Activated CD8-positive, alpha-beta T cell treated with anti-CD3 and anti-CD28 coated beads for 36 hours (primary cell): ENCODE data around the gene TTC39A. TPM values are rescaled to one million over a fixed set of nuclear protein-coding genes. Genes with fewer than 3 reads are reported as not detected.

Experiments used
- ATAC-seq: fragments of 200-7000 bp; cut with Tn5 transposase; one replicate; pipeline ENCODE4 v1.10.0; 2021; ENCODE audit warnings: mild to moderate bottlenecking, moderate library complexity
- CTCF ChIA-PET: fragments of 350-600 bp; sonication (Branson Sonifier 250); formaldehyde crosslinking; loops from one replicate; lab custom pipeline; 2021; ENCODE audit warnings: antibody characterized with exemption; lab: Charles Lee
- POLR2A ChIA-PET: fragments of 350-600 bp; sonication (Branson Sonifier 250); formaldehyde crosslinking; loops from one replicate; lab custom pipeline; 2021; ENCODE audit warnings: antibody characterized with exemption; lab: Charles Lee
- DNase-seq: peaks from one replicate; pipeline ENCODE4 v3.0.0-alpha.2; 2020
- H3K27ac Mint-ChIP-seq: one replicate; pipeline ENCODE4 v1.8.0; 2021; ENCODE audit warnings: mild to moderate bottlenecking, mixed read lengths
- H3K27me3 Mint-ChIP-seq: one replicate; pipeline ENCODE4 v1.8.0; 2021; ENCODE audit warnings: mixed read lengths
- H3K36me3 Mint-ChIP-seq: one replicate; pipeline ENCODE4 v1.8.0; 2021; ENCODE audit warnings: low read depth, mixed read lengths
- H3K4me1 Mint-ChIP-seq: one replicate; pipeline ENCODE4 v1.8.0; 2021; ENCODE audit warnings: low read depth, mixed read lengths
- H3K4me3 Mint-ChIP-seq: one replicate; pipeline ENCODE4 v1.8.0; 2021; ENCODE audit warnings: mild to moderate bottlenecking, moderate library complexity, mixed read lengths
- H3K9me3 Mint-ChIP-seq: one replicate; pipeline ENCODE4 v1.8.0; 2021; ENCODE audit warnings: mixed read lengths
- intact Hi-C: fragments of 100-400 bp; cut with micrococcal nuclease; formaldehyde crosslinking; loops from one replicate; pipeline ENCODE4 v1.10.0; 2022
- total RNA-seq, 2 experiments: library from RNA; stranded (reverse); gene quantifications; one replicate each; pipeline ENCODE4 v1.2.3, GENCODE V29; 2021
- TF ChIP-seq, protein P1 (sequence below): fragments of 200-600 bp; IDR thresholded peaks from one replicate; pipeline ENCODE4 v1.8.0; 2022; ENCODE audit warnings: antibody characterized with exemption, mild to moderate bottlenecking

TTC39A gene
- total RNA-seq, 2 experiments from 2014 or later: 0.50 TPM; not detected in 1

- H3K4me1 Mint-ChIP-seq: peaks cover 46% of the 10 kb centered on the region
- no peak for DNase-seq
- no peaks in the 10 kb centered on the region for H3K27me3 Mint-ChIP-seq
- ChIA-PET POLR2A (interaction anchor here (1.1 to 1.5 kb wide), 2 partner anchors 10 to 23 kb away, joined by 3 to 6 read pairs; no protein-coding TSS in a partner anchor), CTCF (interaction anchor here (0.9 to 1.2 kb wide), 3 partner anchors 12 to 463 kb away, joined by 3 read pairs; no protein-coding TSS in a partner anchor)
- H3K27ac Mint-ChIP-seq: no peak overlapping the region
- no peaks in the 10 kb centered on the region for H3K9me3 Mint-ChIP-seq
- H3K36me3 Mint-ChIP-seq: no peaks in the 10 kb centered on the region
- no peak overlapping the region for H3K4me3 Mint-ChIP-seq
- ATAC-seq: no peak
- TF ChIP-seq, protein P1, sequence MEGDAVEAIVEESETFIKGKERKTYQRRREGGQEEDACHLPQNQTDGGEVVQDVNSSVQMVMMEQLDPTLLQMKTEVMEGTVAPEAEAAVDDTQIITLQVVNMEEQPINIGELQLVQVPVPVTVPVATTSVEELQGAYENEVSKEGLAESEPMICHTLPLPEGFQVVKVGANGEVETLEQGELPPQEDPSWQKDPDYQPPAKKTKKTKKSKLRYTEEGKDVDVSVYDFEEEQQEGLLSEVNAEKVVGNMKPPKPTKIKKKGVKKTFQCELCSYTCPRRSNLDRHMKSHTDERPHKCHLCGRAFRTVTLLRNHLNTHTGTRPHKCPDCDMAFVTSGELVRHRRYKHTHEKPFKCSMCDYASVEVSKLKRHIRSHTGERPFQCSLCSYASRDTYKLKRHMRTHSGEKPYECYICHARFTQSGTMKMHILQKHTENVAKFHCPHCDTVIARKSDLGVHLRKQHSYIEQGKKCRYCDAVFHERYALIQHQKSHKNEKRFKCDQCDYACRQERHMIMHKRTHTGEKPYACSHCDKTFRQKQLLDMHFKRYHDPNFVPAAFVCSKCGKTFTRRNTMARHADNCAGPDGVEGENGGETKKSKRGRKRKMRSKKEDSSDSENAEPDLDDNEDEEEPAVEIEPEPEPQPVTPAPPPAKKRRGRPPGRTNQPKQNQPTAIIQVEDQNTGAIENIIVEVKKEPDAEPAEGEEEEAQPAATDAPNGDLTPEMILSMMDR: no peak
- intact Hi-C loops: no loop called here
Observed at GRCh38 chr1:51237351-51238033, 92.9 kb downstream of the TTC39A start.

Other genes with a start within 250 kb of the TTC39A start
- not detected for gene C1orf185, start 228.3 kb downstream of the TTC39A start, total RNA-seq
- gene RNF11, start 94.3 kb downstream of the TTC39A start, total RNA-seq: 10 to 100 TPM; 21.5 to 22.6 TPM
- gene EPS15, start 188.7 kb upstream of the TTC39A start, total RNA-seq: 10 to 100 TPM; 56.6 to 63.6 TPM